A673 (cell line): ENCODE results near the gene MARS1.

Experiments used
- EZH2 ChIP-seq: fragments of 200-600 bp; sonication (generic); IDR thresholded peaks from 2 replicates; pipeline ENCODE4 v1.6.1; 2017; ENCODE audit warnings: borderline replicate concordance, low read depth, mild to moderate bottlenecking, mixed read lengths, antibody characterized with exemption, low read length; ENCODE audit not compliant: poor library complexity, severe bottlenecking
- TF ChIP-seq, protein P1 (sequence below): fragments of 300-800, 200-600 bp; sonication (generic); conservative IDR thresholded peaks from 2 replicates; pipeline ENCODE4 v1.5.1; 2017; ENCODE audit warnings: low read depth, mild to moderate bottlenecking, antibody characterized with exemption, low read length, moderate library complexity, mixed read lengths

DNA sequence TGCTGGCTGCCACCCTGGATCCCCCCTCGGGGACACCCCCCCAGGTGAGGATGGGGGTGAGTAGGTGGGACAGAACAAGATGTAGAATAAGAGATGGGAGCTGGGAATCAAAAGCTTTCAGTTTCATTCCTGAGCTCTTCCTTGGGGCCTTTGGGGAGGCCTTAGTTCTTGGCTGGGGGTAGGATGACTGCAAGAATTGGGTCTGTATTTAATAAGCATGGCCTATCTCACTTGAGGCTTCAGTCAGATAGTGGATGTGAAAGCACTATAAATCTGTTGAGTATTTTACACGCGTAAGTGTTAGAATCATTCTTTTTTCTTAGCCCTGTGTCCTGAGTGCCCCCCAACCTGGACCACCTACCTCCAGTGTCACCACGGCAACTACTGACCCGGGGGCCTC is 39.3 kb downstream of the MARS1 start:
- TF ChIP-seq, protein P1, sequence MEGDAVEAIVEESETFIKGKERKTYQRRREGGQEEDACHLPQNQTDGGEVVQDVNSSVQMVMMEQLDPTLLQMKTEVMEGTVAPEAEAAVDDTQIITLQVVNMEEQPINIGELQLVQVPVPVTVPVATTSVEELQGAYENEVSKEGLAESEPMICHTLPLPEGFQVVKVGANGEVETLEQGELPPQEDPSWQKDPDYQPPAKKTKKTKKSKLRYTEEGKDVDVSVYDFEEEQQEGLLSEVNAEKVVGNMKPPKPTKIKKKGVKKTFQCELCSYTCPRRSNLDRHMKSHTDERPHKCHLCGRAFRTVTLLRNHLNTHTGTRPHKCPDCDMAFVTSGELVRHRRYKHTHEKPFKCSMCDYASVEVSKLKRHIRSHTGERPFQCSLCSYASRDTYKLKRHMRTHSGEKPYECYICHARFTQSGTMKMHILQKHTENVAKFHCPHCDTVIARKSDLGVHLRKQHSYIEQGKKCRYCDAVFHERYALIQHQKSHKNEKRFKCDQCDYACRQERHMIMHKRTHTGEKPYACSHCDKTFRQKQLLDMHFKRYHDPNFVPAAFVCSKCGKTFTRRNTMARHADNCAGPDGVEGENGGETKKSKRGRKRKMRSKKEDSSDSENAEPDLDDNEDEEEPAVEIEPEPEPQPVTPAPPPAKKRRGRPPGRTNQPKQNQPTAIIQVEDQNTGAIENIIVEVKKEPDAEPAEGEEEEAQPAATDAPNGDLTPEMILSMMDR, result no peak
- no peak for TF ChIP-seq EZH2
